NCI-H526 (cell line): Measurements from ENCODE around the gene MYO18A.

Experiments used
- DNase-seq, 2 experiments: peaks; one replicate each; lab custom pipeline; 2025; lab: John Stamatoyannopoulos, UW

MYO18A gene

DNA sequence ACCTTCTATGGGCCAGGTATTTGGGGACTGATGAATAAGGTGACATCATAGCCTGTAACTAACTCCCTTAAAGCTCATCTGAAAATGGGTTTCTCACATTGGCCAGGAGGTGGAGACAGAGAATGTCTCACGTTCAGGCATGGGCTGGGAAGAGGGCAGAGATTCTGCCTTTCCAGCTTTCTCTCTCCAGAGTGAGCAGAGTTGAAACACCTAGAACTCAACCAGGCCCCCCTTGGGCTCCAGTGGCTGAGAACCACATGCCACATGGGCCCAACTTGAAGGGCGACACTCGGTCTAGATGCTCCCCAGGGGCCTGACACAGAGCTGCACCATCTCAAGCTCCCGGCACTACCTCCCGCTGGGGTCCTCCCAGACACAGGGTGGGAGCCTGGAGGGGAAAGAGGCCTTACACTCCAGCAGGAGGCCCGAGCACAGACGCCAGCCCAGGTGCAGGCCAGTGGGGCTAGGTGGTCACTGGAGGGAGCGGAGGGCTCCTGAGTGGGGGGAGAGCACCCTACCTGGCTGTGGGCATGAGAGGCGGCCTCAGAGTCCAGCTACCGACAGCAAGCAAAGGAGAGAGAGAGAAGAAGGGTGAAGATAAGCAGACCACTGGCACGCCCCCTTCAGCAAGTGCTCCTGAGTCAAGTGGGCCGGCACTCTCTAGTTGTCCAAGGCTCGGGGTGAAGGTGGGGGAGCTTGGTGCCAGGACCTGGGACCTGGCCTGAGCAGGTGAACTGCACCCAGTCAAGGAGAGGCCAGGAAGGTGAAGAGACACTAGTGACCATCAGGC, 55.9 kb downstream of the MYO18A start:
- DNase-seq, result peak; percentile 65 to 91

DNA sequence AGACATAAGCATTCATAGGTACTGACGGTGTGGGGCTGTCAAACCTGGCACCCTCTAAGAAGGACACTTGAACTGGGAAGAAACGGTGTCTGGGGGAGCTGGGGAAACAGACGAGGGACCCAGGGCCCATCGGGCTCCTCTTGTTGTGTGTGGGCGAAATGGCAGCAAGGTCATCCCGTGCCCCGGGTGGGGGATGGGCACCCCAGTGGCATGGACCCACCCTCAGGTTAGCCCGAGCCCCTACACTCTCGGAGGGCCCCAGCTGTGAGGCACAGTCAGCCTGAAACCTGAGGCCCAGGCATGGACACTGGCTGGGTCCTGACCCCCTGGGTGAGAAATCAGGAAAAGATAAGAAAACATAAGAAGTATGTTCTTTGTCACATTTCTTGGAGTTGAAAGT, 57.1 kb downstream of the MYO18A start:
- DNase-seq, result no peak

DNA sequence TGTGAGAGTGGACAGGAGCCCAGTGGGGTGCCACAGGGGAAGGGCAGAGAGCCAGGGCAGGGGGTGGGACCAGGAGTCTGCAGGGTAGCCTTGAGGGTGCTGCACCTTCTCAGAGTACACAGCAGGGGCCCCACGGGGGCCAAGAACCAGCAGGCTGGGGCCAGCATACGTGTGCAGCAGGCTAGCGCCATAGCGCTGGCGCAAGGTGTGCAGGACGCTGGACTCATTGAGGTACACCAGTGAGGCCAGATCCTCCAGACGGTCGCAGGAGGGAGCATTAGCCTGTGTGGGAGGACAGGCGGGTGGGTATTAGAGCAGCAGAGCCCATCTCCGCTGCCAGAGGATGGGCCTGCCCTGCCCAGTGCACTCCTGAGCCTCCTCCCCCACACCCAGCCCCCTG, 58.8 kb downstream of the MYO18A start:
- no peak for DNase-seq

DNA sequence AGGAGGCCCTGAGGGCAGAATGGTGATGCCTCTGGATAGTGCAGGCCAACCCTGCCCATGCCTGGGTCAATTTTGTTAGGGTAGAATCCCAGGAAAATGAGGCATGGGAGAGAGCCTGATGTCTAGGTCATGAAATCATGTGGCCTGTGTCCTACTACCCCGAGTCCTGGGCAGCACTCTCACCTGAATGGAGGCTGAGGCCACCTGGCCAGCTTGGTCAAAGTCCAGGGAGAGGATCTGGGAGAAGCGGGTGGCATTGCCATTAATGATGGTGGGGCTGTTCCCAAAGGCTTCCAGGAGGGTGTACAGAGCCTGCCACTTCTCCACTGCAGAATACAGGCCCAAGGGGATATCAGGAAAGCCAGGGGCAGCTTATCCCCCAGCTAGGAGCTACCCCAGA, 59.8 kb downstream of the MYO18A start:
- no peak for DNase-seq

DNA sequence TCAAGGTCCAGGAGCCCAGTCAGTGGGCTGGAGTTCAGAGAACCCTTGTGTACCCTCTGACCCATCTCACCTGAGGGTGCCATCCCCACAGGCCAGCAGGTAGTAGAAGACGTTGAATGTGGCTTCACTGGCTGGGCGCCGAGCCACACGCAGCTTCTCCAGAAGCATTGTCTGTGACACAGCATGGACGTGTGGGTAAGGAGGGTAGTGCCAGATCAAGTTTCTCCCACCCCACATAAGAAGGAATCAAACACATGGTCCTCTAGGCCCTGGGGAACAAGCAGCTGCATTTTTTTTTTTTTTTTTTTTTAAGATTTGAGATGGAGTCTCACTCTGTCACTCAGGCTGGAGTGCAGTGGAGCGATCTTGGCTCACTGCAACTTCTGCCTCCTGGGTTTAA, 60.9 kb downstream of the MYO18A start:
- DNase-seq, result no peak

DNA sequence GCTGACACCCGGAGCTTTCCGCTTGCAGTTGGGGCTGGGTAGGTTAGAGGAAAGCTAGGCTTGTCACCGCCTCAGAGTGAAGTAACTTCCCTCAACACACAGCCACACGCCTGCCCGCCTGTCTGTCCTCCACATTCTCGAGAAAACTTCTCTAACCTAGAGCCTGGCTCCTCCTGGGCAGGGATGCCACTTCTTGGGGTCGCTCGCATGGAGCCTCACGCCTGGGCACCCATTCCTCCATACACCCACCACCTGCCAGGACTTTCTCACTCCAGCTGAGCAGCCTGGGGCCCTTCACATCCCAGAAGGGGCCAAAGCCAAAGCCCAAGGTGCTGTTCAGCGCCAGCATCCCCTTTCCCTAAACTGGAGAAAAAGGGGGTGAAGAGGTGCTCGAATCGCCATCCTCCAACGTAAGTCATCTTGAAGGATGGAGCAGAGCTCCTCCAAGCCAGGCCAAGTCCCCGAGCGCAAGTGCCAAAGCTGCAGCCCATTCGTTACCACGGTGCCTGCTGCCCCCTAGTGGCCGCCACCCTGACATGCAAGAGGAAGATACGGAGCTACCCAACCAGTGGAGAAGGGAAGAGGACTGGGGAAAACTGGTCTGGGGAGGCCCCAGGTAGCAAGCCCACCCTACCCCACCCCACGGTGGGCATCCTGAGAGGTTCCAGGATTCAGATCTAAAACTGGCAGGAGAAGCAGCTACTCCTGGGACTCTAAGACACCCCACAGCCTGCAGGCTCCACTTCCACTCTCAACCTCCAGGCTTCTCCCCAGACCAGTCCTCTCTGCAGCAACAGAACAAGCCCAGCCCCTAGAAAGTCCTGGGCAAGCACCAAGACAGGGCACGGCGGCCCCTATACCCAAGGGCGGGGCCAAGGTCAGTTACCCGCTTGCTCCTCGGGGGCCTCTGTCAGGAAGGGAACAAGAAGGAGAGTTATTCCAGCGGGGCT, 63.1 kb downstream of the MYO18A start:
- peak; percentile 56 to 83 for DNase-seq

DNA sequence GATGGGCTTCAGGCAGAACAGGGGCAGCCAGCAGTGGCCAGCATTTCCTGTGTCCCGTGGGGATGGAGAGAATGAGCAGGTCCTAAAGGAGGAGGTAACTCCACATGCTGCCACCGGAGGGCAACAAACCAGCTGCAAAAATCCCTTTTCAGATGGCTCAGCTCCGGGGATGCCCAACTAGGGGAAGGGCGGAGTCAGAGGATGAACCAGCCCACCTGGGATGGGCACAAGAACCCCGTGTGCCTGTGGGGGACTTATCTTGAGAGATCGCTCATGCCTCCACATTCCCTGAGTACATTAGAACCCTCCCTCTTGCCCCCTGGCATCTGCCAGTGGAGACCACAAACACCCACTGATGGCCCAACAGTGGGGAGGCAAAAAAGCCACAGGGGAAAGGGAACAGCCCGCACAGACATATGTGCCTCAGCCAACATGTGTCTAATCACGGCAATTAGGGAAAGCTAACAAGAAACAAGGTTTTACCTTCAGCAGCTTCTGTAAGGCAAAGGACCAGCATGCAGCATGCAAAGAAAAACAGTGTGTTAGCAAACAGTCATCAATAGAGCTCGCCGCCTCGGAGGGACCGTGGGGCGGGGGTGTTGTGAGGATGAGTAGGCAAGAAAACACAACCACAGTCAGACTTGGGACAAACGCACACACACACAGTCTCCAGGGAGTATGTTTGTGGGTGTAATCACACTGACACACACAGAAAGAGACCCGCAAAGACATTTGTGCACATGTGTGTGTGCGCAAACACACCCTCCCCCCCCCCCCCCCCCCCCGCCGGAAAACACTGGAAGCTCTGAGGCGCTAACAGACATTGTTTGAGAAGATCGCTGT, 64.0 kb downstream of the MYO18A start:
- peak; percentile 67 to 91 for DNase-seq

DNA sequence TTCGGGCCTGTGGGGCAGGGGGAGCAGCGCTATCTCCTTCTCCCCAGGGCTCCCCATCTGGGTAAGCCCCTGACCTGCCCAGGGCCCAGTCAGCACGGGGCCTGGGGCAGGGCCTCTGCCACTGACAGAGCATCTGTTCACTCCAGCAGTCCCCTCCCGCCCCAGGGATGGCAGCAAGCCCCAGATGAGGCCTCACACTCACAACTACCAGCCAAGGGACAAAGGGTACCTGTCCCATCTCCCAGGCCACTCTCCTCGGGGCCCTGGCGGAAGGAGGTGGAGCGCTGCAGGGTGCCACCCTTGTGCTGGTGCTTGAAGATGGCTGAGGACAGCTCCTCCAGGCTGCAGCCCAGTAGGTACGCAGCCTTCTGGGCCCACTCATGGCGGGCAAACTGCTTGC, 64.8 kb downstream of the MYO18A start:
- no peak for DNase-seq

DNA sequence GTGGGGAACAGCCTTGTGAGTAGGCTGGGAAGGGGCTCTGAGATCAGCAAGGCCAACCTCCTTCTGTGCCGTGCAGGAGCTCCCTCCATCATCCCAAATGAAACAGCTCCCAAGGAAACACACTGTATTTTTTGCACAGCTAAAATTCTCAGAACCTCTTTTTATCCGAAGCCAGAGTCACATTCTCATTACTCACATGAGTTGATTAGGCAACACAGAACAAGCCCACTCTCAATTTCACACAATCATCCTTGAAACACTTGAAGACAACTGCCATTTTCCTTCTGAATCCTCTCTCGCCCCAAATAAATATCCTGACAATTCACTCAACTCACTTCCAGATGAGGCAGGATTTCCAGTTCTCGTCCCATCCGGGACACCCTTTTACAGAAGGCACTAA, 66.1 kb downstream of the MYO18A start:
- no peak for DNase-seq

DNA sequence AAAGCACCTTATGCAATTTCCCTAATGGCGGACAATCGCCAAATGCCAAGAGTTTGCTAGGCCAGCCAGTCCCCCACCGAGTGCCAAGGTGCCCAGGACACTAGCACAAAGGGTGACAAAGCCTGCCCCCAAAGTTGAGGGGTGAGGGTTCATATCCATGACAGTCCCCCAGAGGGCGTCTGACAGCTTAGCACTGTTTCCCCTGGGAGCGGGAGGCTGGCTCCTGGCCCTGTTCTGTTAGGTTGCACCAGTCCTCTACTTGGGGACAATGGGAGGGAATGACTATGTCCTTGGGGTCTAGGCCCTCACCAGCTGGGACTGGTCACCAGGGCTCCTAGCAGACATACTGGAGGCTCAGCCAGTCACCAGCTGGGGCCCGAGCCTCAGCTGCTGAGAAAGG, 66.9 kb downstream of the MYO18A start:
- DNase-seq, result peak in 1 of 2 experiments; percentile 38

DNA sequence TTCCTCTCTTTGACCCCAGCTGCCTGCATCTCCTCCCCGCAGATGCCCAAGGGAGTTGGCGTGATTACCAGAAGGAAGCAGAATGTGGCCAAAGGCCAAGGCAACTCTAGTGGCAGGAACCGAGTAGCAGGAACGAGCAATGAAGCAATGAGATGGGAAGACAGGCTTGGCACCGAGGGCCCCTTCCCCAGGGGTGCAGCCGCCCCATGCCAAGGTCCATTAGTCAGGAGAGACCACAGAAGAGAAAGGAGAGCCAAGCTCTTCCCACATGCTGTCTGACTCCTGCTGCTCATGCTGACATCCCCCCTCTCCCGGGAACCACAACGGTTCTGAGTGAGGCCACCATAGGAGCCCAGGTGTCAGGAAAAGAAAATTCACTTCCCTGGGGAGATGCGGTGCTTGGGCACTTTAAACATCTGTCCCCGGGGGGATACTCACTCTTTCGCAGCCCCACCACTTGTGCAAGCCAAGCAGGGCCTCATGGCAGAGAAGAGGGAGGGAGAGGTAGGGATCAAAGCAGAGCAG, 67.4 kb downstream of the MYO18A start:
- DNase-seq, result no peak

DNA sequence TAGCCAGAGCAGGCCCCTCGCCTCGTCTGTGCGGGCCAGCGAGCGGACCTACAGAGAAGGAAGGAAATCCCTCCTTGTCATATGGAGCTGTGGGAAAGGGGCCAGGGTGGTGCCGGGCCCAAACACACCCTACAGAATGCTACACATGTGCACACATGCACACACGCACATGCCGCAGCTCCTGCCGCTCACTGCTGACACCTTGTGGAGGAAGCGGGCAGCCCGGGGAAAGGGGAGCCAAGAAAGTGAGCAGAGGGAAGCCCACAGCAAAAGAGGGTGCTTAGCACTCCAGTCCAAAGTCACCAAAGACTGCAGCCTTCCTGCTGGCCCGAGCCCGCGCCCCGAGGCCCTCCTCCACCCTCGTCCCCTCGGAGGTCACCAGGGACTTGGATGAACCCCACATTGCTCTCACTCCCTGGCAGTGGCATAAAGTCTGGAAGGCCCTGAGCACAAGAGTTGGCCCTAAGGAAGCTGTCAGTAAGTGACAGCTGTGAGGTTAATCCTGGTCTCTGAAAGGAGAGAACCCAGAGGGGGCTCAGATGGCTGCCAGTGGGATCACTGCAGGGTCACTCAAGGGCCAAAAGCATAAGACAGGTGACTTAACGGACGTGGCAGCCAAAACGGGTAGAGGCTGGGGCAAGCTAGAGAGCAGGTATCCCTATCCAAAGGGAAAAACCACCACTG, 68.2 kb downstream of the MYO18A start:
- DNase-seq, result peak; percentile 72 to 90

DNA sequence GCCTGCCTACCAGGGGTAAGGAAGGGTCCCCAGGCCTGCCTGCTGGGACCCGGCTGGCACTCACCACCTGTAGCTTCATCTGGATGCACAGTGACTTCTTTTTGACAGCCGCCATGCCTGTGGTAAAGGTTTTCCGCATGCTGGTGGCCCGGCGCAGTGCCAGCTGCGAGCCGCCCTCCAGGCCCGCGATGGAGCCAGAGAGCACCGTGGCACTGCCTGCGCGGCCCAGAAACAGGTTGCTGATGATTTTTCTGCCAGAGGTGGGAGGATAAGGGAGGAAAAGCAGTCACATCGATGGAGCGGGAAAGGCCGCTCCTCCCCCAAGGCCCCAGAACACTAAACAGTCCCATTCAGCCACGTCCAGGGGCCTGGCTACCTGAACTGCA, 69.8 kb downstream of the MYO18A start:
- no peak for DNase-seq

DNA sequence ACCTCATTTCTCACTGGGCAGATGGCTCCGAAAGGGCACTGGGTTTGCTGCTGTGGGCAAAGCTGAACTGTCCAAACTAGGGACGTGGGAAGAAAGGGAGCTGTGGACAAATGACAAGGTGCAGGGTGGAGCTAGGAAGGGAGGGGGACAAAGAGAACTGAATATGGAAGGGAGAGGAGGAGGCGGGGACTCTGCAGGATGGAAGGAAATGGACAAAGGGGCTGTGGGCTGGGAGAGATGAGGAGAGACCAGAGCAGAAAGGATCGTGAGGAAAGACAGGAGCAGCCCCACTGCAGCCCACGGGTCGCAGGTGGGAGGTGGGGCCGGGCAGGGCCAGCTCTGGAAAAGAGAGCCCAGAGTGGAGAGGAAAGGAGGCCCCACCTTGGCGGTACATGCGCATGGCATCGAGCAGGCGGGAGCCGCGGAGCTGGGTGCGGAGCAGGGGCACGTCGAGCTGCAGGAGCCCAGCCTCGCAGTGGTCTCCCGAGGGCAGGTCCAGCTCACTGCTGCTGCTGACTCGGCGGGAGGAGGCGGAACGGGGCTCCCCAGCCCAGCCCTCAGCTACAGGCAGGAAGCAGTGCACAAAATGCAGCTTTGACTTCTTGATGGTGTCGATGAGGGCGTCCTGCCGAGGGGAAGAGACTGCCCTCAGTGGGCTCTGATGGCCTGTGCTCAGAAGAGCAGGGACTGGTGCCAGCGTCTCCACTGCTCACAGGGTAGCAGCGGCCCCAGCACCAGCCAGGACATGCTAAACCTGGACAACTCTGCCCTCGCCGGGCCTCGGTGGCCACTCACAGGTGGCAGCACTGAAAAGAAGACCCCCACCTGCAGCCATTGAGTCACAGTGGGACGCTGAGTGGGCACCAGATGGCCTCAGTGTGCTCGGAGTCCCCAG, 70.5 kb downstream of the MYO18A start:
- DNase-seq, result no peak

DNA sequence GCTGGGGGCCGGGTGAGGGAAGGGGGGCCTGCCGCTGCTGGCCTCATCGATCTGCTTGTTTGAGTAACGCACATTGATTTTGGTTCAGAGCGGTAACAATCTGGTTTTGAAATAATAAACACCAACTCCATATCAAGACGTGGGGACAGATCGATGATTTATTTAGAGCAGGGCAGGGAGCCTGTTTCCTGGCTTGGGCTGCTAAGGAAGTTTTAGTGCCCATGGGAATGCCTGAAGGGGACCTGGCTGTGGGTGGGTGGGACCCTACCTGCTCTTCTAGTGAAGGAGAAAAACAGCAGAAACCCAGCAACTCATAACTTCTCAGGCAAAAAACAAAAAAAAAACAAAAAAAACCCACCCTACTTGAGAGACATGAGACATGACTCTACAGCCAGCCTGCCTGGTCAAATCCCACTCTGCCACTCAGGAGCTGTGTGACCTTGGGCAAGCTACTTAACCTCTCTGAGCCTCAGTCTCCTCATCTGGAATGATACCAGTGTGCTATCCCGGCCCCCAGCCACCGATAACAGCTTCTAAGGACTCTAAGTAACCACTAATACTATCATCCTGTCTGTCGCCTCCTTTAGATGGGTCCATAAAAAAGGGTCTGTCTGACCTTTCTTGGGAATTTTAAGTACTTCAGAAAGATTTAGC, 71.2 kb downstream of the MYO18A start:
- no peak for DNase-seq

DNA sequence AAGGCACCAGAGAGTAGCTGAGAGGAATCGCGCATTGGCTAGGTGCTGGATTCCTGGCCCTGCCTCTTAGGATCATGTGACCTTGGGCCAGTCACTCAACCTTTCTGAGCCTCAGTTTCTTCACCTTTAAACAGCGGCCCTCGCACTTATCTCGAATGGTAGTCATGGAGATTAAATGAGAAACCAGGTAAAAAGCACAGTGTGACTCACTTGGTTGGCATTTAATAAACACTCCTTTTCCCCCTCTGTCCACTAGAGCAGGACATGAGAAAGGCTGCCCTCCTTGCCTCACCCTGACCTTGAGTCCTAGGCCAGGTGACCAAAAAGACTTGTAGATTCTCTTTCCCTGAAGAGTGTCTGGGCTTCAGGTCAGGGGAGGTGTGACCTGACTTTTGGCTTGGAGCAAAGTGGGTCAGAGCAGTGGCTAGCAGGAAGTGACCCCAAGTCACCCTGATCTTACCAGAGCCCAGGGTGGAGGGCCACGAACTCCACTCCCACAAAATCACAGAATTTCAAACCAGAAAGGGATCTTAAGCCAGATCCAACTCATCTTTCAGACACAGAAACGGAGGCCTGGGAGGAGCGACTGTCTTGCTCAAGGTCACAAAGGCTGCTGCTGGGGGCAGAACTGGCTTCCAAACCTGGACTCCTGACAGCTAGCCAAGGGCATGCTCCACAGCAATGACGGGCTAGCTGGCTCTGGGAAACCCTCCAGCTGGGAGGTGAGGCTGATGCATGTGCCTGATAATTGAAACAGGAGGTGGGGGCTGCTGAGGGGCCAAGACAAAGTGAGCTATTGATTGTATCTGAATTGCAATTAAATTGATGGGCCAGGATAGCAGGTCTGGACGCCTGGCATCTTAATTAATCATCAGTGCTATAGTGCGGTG, 72.0 kb downstream of the MYO18A start:
- DNase-seq, result no peak

DNA sequence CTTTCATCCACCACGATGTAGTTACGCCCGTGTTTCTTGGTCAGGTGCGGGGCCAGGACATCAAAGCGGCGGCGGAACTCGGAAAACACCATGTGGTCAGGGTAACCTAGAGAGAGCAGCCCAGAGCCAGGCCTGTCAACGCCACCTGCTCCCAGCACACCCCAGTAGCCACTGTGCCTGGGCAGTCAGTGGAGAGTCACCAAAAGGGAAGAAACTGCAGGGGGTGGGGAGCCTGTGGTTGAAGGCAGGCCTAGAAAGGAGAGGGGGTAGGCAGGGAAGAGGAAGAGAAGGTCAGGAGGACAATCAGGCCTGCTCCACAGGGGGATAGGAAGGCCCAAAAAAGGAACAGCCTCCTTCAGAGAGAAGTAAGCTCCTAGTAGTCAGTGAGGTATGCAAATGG, 73.1 kb downstream of the MYO18A start:
- no peak for DNase-seq

DNA sequence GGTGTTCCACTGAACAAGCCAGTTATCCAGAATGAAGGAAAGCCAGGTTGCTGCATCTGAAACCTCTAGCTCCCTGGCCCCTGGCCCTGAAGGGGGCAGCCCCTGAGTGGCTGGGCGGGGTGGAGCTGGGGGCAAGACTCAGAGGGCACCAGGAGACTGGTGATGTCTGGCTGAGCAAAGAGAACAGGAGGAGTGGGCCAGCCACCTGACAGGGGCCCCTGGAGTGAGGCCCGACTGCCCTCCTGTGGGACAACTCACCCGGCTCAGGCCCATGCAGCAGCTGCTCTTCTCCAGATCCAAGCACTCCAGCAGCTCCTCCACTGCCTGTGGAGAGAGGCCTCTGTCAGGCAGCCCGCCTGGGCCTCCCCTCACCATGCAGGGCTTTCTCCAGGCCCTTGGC, 76.9 kb downstream of the MYO18A start:
- peak in 1 of 2 experiments; percentile 15 for DNase-seq

DNA sequence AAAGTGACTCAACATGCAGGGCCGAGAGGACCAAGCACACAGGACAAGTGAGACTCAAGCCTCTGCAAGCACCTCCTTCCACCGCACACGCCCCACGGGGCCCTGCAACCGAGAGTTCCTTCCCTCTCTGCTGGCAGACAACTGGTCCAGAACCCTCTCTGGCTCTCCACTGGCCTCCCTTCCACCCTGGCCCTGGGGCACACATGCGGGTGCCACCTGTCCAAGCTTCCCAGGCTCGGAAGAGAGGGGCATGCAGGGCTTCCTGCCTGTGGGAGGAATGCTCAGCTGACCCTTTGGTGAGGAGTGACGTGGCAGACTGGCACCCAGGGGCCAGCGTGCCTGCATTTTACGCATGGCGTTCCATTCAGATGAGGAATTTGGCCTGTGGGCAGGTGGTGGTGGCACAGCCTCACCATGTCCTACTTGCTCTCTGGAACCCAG, 77.4 kb downstream of the MYO18A start:
- DNase-seq, result no peak
